Erythroblast (primary cell): ENCODE measurements around the gene RAMP1.
A peak's percentile ranks its signal among the peaks of the same experiment; 100 is the strongest.
"Not testable (repeated sequence)": the region's sequence is repeated elsewhere in the genome, so short reads cannot be mapped to it uniquely, and the experiment has no call there.

Experiments
- DNase-seq, 2 experiments: peaks; one replicate each; lab custom pipeline; 2025; lab: John Stamatoyannopoulos, UW
- GATA1 ChIP-seq: IDR thresholded peaks from 2 replicates; pipeline ENCODE4 v1.6.1; 2011; ENCODE audit warnings: low read depth, mild to moderate bottlenecking, control low read depth, low read length, moderate library complexity
- POLR2A ChIP-seq: IDR thresholded peaks from 2 replicates; pipeline ENCODE4 v1.6.1; 2011; ENCODE audit warnings: mild to moderate bottlenecking, low read length

Gene RAMP1

GRCh38 chr2:237858294-237859081 is 935 bp upstream of the RAMP1 start:
- TF ChIP-seq POLR2A, result no peak
- no peak for TF ChIP-seq GATA1
- peak; percentile 65 to 70 for DNase-seq

GRCh38 chr2:237859082-237859433 is 365 bp upstream of the RAMP1 start:
- DNase-seq, result no peak

GRCh38 chr2:237860273-237860935 is 981 bp downstream of the RAMP1 start:
- no peak for TF ChIP-seq POLR2A
- no peak for DNase-seq

More at GRCh38 chr2:237859082-237859433, 365 bp upstream of the RAMP1 start:
- TF ChIP-seq POLR2A (no peak), GATA1 (no peak)

GRCh38 chr2:237861875-237862527 is 2.6 kb downstream of the RAMP1 start:
- TF ChIP-seq POLR2A (no peak), GATA1 (no peak)
- no peak for DNase-seq

- no peak for DNase-seq
- TF ChIP-seq POLR2A (no peak), GATA1 (no peak)
Observed at GRCh38 chr2:237862528-237862895, 3.1 kb downstream of the RAMP1 start.

GRCh38 chr2:237863102-237863511 is 3.7 kb downstream of the RAMP1 start:
- no peak for DNase-seq
- TF ChIP-seq GATA1 (no peak), POLR2A (no peak)

- TF ChIP-seq GATA1, result no peak
- no peak for TF ChIP-seq POLR2A
- no peak for DNase-seq
Observed at GRCh38 chr2:237863689-237864443, 4.4 kb downstream of the RAMP1 start.

GRCh38 chr2:237864444-237864931 is 5.1 kb downstream of the RAMP1 start:
- DNase-seq, result no peak
- no peak for TF ChIP-seq GATA1
- TF ChIP-seq POLR2A, result no peak

- no peak for DNase-seq
- TF ChIP-seq POLR2A (no peak), GATA1 (no peak)
Observed at GRCh38 chr2:237864940-237865622, 5.7 kb downstream of the RAMP1 start.

GRCh38 chr2:237865623-237866041 is 6.2 kb downstream of the RAMP1 start:
- TF ChIP-seq POLR2A (no peak), GATA1 (no peak)
- DNase-seq, result no peak

- TF ChIP-seq POLR2A (no peak), GATA1 (no peak)
- no peak for DNase-seq
Observed at GRCh38 chr2:237866101-237866621, 6.7 kb downstream of the RAMP1 start.

- no peak for DNase-seq
- TF ChIP-seq GATA1 (no peak), POLR2A (no peak)
Observed at GRCh38 chr2:237867465-237867864, 8.0 kb downstream of the RAMP1 start.

- not testable (repeated sequence) for DNase-seq
Observed at GRCh38 chr2:237868074-237868473, 8.7 kb downstream of the RAMP1 start.
